Activated naive CD4-positive, alpha-beta T cell treated with anti-CD3 and anti-CD28 coated beads for 36 hours (primary cell): Measurements from ENCODE around the gene TM9SF3. TPM values are rescaled to one million over a fixed set of nuclear protein-coding genes. Genes with fewer than 3 reads are reported as not detected.

Experiments
- CTCF ChIA-PET: fragments of 350-600 bp; sonication (Branson Sonifier 250); formaldehyde crosslinking; loops from one replicate; lab custom pipeline; 2021; ENCODE audit warnings: antibody characterized with exemption; lab: Charles Lee
- DNase-seq: peaks from one replicate; pipeline ENCODE4 v3.0.0-alpha.2; 2020
- H3K27ac Mint-ChIP-seq: one replicate; pipeline ENCODE4 v1.8.0; 2021; ENCODE audit warnings: mild to moderate bottlenecking, mixed read lengths
- H3K27me3 Mint-ChIP-seq: one replicate; pipeline ENCODE4 v1.8.0; 2021; ENCODE audit warnings: low read depth, mixed read lengths
- H3K36me3 Mint-ChIP-seq: one replicate; pipeline ENCODE4 v1.8.0; 2021; ENCODE audit warnings: low read depth, mixed read lengths
- H3K4me1 Mint-ChIP-seq: one replicate; pipeline ENCODE4 v1.8.0; 2021; ENCODE audit warnings: low read depth, mixed read lengths
- H3K4me3 Mint-ChIP-seq: one replicate; pipeline ENCODE4 v1.8.0; 2021; ENCODE audit warnings: mild to moderate bottlenecking, moderate library complexity, mixed read lengths
- H3K9me3 Mint-ChIP-seq: one replicate; pipeline ENCODE4 v1.8.0; 2021; ENCODE audit warnings: mixed read lengths
- intact Hi-C: fragments of 100-400 bp; cut with micrococcal nuclease; formaldehyde crosslinking; loops from one replicate; pipeline ENCODE4 v1.15.1; 2023
- total RNA-seq, 2 experiments: library from RNA; stranded (reverse); gene quantifications; one replicate each; pipeline ENCODE4 v1.2.3, GENCODE V29; 2021

Gene TM9SF3
- total RNA-seq, 2 experiments from 2014 or later: 39.6 to 41.0 TPM

GRCh38 chr10:96500519-96500918 is 86.3 kb downstream of the TM9SF3 start:
- CTCF ChIA-PET: interaction anchor here (0.9 kb wide), 1 partner anchor 13 kb away, joined by 3 read pairs; the partner anchor contains the start of gene TLL2
- Mint-ChIP-seq H3K4me1 (no peaks in the 10 kb centered on the region), H3K9me3 (no peaks in the 10 kb centered on the region), H3K27ac (no peak overlapping the region), H3K27me3 (peaks cover 6% of the 10 kb centered on the region), H3K4me3 (no peak overlapping the region), H3K36me3 (no peaks in the 10 kb centered on the region)
- no peak for DNase-seq
- intact Hi-C loops: no loop called here

GRCh38 chr10:96500050-96500449 is 86.8 kb downstream of the TM9SF3 start:
- no peaks in the 10 kb centered on the region for H3K4me1 Mint-ChIP-seq
- intact Hi-C loops: no loop called here
- peaks cover 6% of the 10 kb centered on the region for H3K27me3 Mint-ChIP-seq
- no peaks in the 10 kb centered on the region for H3K9me3 Mint-ChIP-seq
- no peaks in the 10 kb centered on the region for H3K36me3 Mint-ChIP-seq
- H3K27ac Mint-ChIP-seq: no peak overlapping the region
- H3K4me3 Mint-ChIP-seq: no peak overlapping the region
- CTCF ChIA-PET: no interaction called here
- DNase-seq: no peak

GRCh38 chr10:96497391-96497790 is 89.4 kb downstream of the TM9SF3 start:
- no peak overlapping the region for H3K4me3 Mint-ChIP-seq
- H3K4me1 Mint-ChIP-seq: no peaks in the 10 kb centered on the region
- no peak for DNase-seq
- CTCF ChIA-PET: interaction anchor here (1.1 to 1.3 kb wide), 2 partner anchors 13 to 123 kb away, joined by 3 to 6 read pairs; no protein-coding TSS in a partner anchor
- no peaks in the 10 kb centered on the region for H3K36me3 Mint-ChIP-seq
- H3K27me3 Mint-ChIP-seq: peaks cover 6% of the 10 kb centered on the region
- no peak overlapping the region for H3K27ac Mint-ChIP-seq
- intact Hi-C loops: no loop called here
- H3K9me3 Mint-ChIP-seq: no peaks in the 10 kb centered on the region

- Mint-ChIP-seq H3K27ac (no peak overlapping the region), H3K9me3 (no peaks in the 10 kb centered on the region), H3K27me3 (peaks cover 3% of the 10 kb centered on the region)
Measured at GRCh38 chr10:96496281-96496925, 90.4 kb downstream of the TM9SF3 start.

GRCh38 chr10:96495544-96495943 is 91.3 kb downstream of the TM9SF3 start:
- DNase-seq: no peak
- H3K4me3 Mint-ChIP-seq: no peak overlapping the region
- H3K27me3 Mint-ChIP-seq: peaks cover 3% of the 10 kb centered on the region
- H3K36me3 Mint-ChIP-seq: no peaks in the 10 kb centered on the region
- H3K4me1 Mint-ChIP-seq: no peaks in the 10 kb centered on the region
- no peak overlapping the region for H3K27ac Mint-ChIP-seq
- CTCF ChIA-PET: no interaction called here
- intact Hi-C loops: no loop called here
- no peaks in the 10 kb centered on the region for H3K9me3 Mint-ChIP-seq

More at GRCh38 chr10:96496281-96496925, 90.4 kb downstream of the TM9SF3 start:
- Mint-ChIP-seq H3K4me3 (no peak overlapping the region), H3K36me3 (no peaks in the 10 kb centered on the region), H3K4me1 (no peaks in the 10 kb centered on the region)
- peak; percentile 14 for DNase-seq
- intact Hi-C loops: no loop called here
- CTCF ChIA-PET: no interaction called here

GRCh38 chr10:96494694-96495093 is 92.1 kb downstream of the TM9SF3 start:
- Mint-ChIP-seq H3K27ac (no peak overlapping the region), H3K27me3 (peaks cover 3% of the 10 kb centered on the region), H3K9me3 (no peaks in the 10 kb centered on the region), H3K4me1 (no peaks in the 10 kb centered on the region), H3K36me3 (no peaks in the 10 kb centered on the region), H3K4me3 (no peak overlapping the region)
- CTCF ChIA-PET: no interaction called here
- DNase-seq: no peak
- intact Hi-C loops: no loop called here

- H3K27ac Mint-ChIP-seq: no peak overlapping the region
- CTCF ChIA-PET: no interaction called here
- H3K4me3 Mint-ChIP-seq: no peak overlapping the region
- no peaks in the 10 kb centered on the region for H3K36me3 Mint-ChIP-seq
- no peak for DNase-seq
- peaks cover 3% of the 10 kb centered on the region for H3K27me3 Mint-ChIP-seq
- H3K9me3 Mint-ChIP-seq: no peaks in the 10 kb centered on the region
- no peaks in the 10 kb centered on the region for H3K4me1 Mint-ChIP-seq
- intact Hi-C loops: no loop called here
Measured at GRCh38 chr10:96493871-96494525, 92.8 kb downstream of the TM9SF3 start.

GRCh38 chr10:96493254-96493653 is 93.6 kb downstream of the TM9SF3 start:
- CTCF ChIA-PET: no interaction called here
- no peaks in the 10 kb centered on the region for H3K9me3 Mint-ChIP-seq
- intact Hi-C loops: no loop called here
- no peaks in the 10 kb centered on the region for H3K4me1 Mint-ChIP-seq
- H3K27ac Mint-ChIP-seq: no peak overlapping the region
- no peak for DNase-seq
- no peaks in the 10 kb centered on the region for H3K36me3 Mint-ChIP-seq
- no peak overlapping the region for H3K4me3 Mint-ChIP-seq
- peaks cover 5% of the 10 kb centered on the region for H3K27me3 Mint-ChIP-seq

GRCh38 chr10:96491303-96491702 is 95.5 kb downstream of the TM9SF3 start:
- H3K9me3 Mint-ChIP-seq: no peaks in the 10 kb centered on the region
- no peak overlapping the region for H3K27ac Mint-ChIP-seq
- H3K4me3 Mint-ChIP-seq: no peak overlapping the region
- H3K4me1 Mint-ChIP-seq: no peaks in the 10 kb centered on the region
- DNase-seq: no peak
- peaks cover 3% of the 10 kb centered on the region for H3K27me3 Mint-ChIP-seq
- H3K36me3 Mint-ChIP-seq: no peaks in the 10 kb centered on the region
- intact Hi-C loops: no loop called here
- CTCF ChIA-PET: interaction anchor here (0.7 kb wide), 1 partner anchor 268 kb away, joined by 3 read pairs; no protein-coding TSS in a partner anchor

GRCh38 chr10:96488161-96488935 is 98.5 kb downstream of the TM9SF3 start:
- Mint-ChIP-seq H3K27ac (no peak overlapping the region), H3K4me3 (no peak overlapping the region), H3K9me3 (no peaks in the 10 kb centered on the region), H3K36me3 (no peaks in the 10 kb centered on the region), H3K4me1 (no peaks in the 10 kb centered on the region), H3K27me3 (peaks cover 5% of the 10 kb centered on the region)
- intact Hi-C loops: no loop called here
- CTCF ChIA-PET: interaction anchor here (1.9 kb wide), 1 partner anchor 114 kb away, joined by 6 read pairs; no protein-coding TSS in a partner anchor
- DNase-seq: no peak

- Mint-ChIP-seq H3K4me3 (no peak overlapping the region), H3K27ac (no peak overlapping the region), H3K36me3 (no peaks in the 10 kb centered on the region), H3K27me3 (peaks cover 6% of the 10 kb centered on the region), H3K9me3 (no peaks in the 10 kb centered on the region), H3K4me1 (no peaks in the 10 kb centered on the region)
- CTCF ChIA-PET: no interaction called here
- intact Hi-C loops: no loop called here
- no peak for DNase-seq
Measured at GRCh38 chr10:96482815-96483588, 103.8 kb downstream of the TM9SF3 start.

- Mint-ChIP-seq H3K36me3 (no peaks in the 10 kb centered on the region), H3K27ac (no peak overlapping the region), H3K4me1 (no peaks in the 10 kb centered on the region), H3K9me3 (no peaks in the 10 kb centered on the region), H3K27me3 (peaks cover 3% of the 10 kb centered on the region), H3K4me3 (no peak overlapping the region)
- intact Hi-C loops: no loop called here
- DNase-seq: no peak
- CTCF ChIA-PET: no interaction called here
Measured at GRCh38 chr10:96478355-96478754, 108.5 kb downstream of the TM9SF3 start.
